ENCODE measurements around the gene MKLN1.

GRCh38 chr7:131401194-131401593, 73.5 kb downstream of the MKLN1 start:
- TF ChIP-seq RELA (CRISPR knock-in tag; IDR thresholded peaks at IDR 0.05) (no peak), ZBTB40 (IDR thresholded peaks at IDR 0.05) (no peak), ZBTB40 (CRISPR knock-in tag; IDR thresholded peaks at IDR 0.05) (no peak), CTCF (CRISPR knock-in tag; IDR thresholded peaks at IDR 0.05) (no peak), ATF3 (CRISPR knock-in tag; IDR thresholded peaks at IDR 0.05) (no peak), FOXJ3 (CRISPR knock-in tag; IDR thresholded peaks at IDR 0.05; ENCODE audit: borderline replicate concordance) (no peak), NR1H2 (CRISPR knock-in tag; IDR thresholded peaks at IDR 0.05; ENCODE audit: borderline replicate concordance, low read depth) (no peak), IRF2 (CRISPR knock-in tag; IDR thresholded peaks at IDR 0.05) (no peak), ZNF501 (CRISPR knock-in tag; IDR thresholded peaks at IDR 0.05) (no peak), POLR2AphosphoS5 (IDR thresholded peaks at IDR 0.05; ENCODE audit: low read depth, low read length) (no peak), MIER3 (CRISPR knock-in tag; IDR thresholded peaks at IDR 0.05; ENCODE audit: borderline replicate concordance) (no peak), FOXK2 (IDR thresholded peaks at IDR 0.05) (no peak), ZNF160 (CRISPR knock-in tag; IDR thresholded peaks at IDR 0.05) (no peak)

Measured in HepG2 (cell line).